Fibroblast of skin of abdomen (primary cell): Measurements from ENCODE around the gene USP48.
"Not testable (repeated sequence)": the region's sequence is repeated elsewhere in the genome, so short reads cannot be mapped to it uniquely, and the experiment has no call there.

Experiments used
- DNase-seq: peaks from one replicate; pipeline ENCODE4 v3.0.0-alpha.2; 2013

The USP48 gene

GRCh38 chr1:21774835-21775549, 8.0 kb downstream of the USP48 start:
- DNase-seq: no peak

- DNase-seq: no peak
Measured at GRCh38 chr1:21773585-21773984, 9.4 kb downstream of the USP48 start.

DNA sequence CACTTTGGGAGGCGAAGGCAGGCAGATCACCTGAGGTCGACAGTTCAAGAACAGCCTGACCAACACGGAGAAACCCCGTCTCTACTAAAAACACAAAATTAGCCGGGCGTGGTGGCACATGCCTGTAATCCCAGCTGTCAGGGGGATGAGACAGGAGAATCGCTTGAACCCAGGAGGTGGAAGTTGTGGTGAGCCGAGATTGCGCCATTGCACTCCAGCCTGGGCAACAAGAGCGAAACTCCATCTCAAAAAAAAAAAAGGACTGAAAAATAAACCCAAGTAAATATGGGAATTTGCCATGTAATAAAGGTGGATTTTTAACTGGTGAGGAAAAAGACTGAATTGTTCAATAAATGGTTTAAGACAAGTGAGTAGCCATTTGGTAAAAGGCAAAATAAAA, 11.3 kb downstream of the USP48 start:
- DNase-seq: not testable (repeated sequence)

- DNase-seq: not testable (repeated sequence)
Measured at GRCh38 chr1:21770602-21771001, 12.3 kb downstream of the USP48 start.

- DNase-seq: no peak
Measured at GRCh38 chr1:21770201-21770600, 12.7 kb downstream of the USP48 start.

DNA sequence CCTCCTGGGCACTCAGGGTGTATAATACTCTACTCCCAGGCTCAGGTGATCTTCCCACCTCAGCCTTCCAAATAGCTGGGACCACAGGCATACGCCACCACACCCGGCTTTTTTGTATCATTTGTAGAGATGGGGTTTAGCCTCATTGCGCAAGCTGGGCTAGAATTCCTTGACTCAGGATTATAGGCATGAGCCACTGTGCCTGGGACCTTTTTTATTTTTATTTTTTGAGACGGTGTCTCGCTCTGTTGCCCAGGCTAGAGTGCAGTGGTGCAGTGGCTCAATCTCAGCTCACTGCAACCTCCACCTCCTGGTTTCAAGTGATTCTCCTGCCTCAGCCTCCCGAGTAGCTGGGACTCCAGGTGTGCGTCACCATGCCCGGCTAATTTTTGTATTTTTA, 15.8 kb downstream of the USP48 start:
- not testable (repeated sequence) for DNase-seq

GRCh38 chr1:21766210-21766609, 16.7 kb downstream of the USP48 start:
- no peak for DNase-seq

GRCh38 chr1:21764615-21765423, 18.1 kb downstream of the USP48 start:
- DNase-seq: peak; percentile 88

- no peak for DNase-seq
Measured at GRCh38 chr1:21763694-21764419, 19.1 kb downstream of the USP48 start.

DNA sequence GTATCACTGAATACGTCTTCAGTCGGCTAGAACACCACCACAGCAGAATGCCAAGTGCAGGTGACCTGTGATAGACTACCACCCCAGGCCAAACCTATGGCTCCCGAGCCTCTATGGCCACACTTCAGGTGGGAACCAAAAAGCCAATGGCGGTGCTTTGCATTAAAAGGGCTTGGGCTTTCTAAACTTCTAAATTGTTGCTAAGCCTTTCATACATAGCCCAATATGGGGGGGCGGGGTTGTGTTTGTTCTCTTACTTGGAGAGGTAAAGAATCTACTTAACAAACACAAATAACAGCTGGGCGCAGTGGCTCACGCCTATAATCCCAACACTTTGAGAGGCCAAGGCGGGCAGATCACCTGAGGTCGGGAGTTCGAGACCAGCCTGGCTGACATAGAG, 19.7 kb downstream of the USP48 start:
- DNase-seq: no peak

DNA sequence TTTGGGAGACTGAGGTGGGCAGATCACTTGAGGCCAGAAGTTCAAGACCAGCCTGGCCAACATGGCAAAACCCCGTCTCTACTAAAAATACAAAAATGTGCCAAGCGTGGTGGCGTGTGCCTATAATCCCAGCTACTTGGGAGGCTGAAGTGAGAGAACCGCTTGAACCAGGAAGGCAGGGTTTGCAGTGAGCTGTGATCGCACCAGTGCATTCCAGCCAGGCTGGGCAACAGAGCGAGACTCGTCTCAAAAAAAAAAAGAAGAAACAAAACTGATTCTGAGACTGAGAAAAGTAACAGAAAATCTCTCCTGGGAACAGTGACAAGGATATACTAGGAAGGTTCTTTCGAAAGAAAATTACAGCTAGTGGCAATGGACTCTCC, 20.9 kb downstream of the USP48 start:
- DNase-seq: no peak

- no peak for DNase-seq
Measured at GRCh38 chr1:21761052-21761451, 21.9 kb downstream of the USP48 start.

DNA sequence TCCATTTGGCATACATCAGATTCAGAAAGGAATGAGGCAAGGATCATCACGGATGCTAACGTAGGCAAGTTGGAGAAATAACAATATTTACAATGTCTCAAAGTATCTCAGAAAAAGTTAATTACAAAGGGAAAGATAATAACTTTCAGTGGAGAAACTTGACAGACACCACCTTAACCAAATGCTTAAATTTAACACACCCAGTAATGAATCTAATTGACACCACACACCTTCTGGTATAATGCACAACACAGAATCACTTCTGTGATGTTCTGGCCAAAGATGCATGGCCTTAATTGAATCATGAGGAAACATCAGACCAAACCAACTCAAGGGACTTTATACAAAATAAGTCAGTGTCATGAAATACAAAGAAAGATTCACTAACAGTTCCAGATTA, 23.1 kb downstream of the USP48 start:
- DNase-seq: no peak

- no peak for DNase-seq
Measured at GRCh38 chr1:21759182-21759581, 23.8 kb downstream of the USP48 start.

DNA sequence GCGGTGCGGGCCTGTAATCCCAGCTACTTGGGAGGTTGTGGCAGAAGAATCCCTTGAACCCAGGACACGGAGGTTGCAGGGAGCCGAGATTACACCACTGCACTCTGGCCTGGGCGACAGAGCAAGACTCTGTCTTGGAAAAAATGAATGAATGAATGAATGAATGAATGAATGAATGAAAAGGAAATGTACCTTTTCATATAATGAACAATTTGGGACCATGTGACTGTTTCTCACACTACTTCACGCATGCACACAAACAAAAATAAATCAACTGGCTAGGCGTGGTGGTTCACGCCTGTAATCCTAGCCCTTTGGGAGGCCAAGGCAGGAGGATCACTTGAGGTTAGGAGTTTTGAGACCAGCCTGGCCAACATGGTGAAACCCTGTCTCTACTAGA, 24.3 kb downstream of the USP48 start:
- DNase-seq: no peak

DNA sequence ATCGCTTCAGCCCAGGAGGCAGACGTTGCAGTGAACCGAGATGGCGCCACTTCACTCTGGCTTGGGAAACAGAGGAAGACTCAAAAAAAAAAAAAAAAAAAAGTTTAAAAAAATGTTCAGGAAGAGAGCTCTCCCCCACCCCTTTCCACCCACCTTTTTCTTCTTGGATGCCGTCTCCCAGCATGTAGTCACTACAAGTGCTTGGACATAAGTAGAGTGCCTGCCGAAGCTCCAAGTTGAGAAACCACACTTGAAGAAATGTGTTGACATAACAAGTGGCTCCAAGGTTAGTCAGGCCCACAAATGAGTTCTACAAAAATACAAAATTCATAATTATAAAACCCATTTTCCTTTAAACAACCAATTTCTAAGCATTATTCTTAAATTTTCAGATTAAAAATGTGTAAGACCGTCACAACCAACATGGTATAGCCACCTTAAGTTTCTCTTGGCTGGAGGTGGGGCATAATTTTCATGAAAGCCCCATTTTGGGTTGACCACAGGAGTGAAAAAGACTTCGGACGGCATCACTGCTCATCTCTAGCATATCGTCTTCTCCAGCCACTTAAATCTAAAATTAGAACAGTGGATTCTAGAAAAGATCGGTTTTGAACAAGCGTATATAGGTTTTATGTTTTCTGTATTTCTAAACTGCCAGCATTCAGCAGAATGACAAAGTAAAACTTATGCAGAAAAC, 26.4 kb downstream of the USP48 start:
- DNase-seq: no peak

DNA sequence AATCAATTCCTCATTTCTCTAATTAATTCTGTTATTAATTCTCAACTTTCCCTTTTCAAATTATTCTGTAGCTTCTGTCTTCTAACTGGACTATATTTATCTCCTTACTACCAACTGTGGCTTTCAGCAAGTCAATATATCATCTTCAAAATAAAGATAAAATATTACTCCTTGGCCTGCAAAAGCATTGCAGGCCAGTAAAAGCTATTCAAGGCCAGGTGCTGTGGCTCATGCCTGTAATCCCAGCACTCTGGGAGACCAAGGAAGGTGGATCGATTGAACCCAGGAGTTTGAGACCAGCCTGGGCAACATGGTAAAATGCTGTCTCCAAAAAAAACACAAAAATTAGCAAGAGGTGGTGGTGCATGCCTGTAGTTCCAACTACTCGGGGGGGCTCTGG, 27.9 kb downstream of the USP48 start:
- no peak for DNase-seq

DNA sequence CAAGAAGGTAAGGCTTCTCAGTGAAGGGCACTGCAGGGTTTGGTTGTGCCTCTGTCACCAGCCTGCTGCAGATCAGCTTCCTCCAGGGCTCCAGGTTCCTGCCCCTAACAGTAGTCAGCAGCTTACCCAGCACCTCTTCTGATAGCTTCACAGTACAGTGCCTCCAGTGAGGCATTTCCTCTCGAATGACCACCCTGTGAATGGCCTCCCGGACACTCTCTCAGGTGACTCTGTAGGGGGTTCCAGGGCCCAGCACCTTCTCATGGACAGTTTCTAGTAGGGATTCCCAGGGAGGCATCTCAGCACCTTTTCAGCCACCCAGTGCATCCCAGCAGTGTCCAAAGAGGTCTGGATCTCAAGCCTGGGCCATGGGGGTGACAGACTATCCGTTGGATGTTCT, 28.4 kb downstream of the USP48 start:
- no peak for DNase-seq

DNA sequence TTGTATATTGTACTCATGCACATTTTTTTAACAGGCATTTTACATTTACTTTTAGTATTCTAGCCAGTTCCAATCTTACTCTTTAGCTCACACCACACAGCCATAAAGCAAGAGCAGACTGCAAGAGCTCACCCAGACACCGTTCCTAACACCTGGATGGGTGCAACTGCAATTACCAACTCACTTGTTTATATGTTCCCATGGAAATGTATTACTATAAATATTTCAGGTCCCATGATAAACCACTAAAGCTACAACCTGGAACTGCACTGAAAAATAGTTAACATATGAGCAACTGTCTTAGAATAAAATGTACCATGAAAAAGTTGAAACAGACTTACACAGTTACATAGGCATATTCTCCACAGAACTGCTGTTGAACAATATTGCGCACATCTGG, 30.8 kb downstream of the USP48 start:
- no peak for DNase-seq

DNA sequence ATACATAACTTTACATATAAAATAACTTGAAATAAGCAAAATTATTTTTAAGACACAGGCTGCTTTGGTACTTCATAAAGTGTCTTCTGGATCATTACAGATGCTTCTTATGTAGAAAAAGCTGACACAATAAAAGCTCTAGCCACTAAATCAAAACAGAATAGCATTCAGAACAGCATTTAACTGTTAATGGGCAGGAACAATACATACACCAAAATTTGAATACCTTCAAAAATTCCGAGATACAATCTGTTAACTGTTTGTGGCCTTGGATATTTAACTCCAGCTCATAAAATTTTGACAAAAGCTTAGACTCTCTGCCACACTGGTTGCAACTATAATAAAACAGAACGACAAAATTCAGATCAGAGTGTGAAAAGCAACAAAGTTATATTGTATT, 31.7 kb downstream of the USP48 start:
- DNase-seq: no peak

DNA sequence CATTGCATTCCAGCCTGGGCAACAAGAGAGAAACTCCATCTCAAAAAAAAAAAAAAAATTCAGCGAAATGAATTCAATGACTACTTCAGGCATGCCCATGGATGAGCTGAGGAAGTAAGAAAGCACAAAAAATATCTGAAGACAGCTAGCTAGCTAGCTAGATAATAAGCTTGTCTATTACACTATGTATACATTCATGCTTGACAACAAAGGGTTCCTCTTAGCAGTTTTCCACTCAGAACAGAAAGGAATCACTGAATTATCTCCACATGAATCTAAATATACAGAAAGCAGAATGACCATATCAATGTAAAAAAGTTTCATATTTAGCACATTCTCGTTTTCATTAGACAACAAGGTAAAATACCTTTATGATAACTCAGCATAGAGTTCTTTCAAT, 32.1 kb downstream of the USP48 start:
- DNase-seq: no peak

- DNase-seq: no peak
Measured at GRCh38 chr1:21749859-21750468, 33.0 kb downstream of the USP48 start.

- no peak for DNase-seq
Measured at GRCh38 chr1:21749109-21749508, 33.8 kb downstream of the USP48 start.
